Hindlimb muscle (tissue), 1 donor: ENCODE results near the gene CCDC88A. TPM values are rescaled to one million over a fixed set of nuclear protein-coding genes. Genes with fewer than 3 reads are reported as not detected.
"Not testable (repeated sequence)": the region's sequence is repeated elsewhere in the genome, so short reads cannot be mapped to it uniquely, and the experiment has no call there.

Experiments used
- DNase-seq: peaks from one replicate; pipeline ENCODE4 v3.0.0-alpha.2; 2013
- polyA plus RNA-seq: library from polyadenylated mRNA; unstranded; fragments of 120-200 nt; gene quantifications from one replicate; pipeline ENCODE4 v1.2.1, GENCODE V29; 2013; ENCODE audit not compliant: insufficient read length

The CCDC88A gene
- polyA plus RNA-seq, 1 donor: 50.7 TPM

DNA sequence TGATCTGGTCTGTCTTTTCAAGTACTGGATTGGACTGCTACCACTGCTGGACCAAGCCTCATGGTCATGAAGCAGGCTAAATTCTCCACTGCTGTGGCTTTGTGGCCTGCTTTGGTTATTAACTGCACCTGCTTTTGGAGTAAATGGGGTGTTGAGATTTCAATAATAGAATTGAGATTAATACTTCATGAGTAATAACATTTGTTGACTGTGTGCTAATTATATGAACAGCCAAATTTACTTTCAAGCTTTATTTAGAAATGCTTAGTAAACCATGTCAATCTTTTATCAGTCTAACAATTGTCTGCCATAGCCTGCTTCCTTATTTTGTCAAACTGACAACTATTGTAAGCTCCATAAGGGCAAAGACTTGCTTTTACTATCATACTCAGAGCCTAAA, 123.3 kb downstream of the CCDC88A start:
- DNase-seq: no peak

GRCh38 chr2:55283083-55283482, 136.6 kb downstream of the CCDC88A start:
- no peak for DNase-seq

- peak; percentile 89 for DNase-seq
Measured at GRCh38 chr2:55282110-55282917, 137.3 kb downstream of the CCDC88A start.

- DNase-seq: not testable (repeated sequence)
Measured at GRCh38 chr2:55280851-55281546, 138.7 kb downstream of the CCDC88A start.

DNA sequence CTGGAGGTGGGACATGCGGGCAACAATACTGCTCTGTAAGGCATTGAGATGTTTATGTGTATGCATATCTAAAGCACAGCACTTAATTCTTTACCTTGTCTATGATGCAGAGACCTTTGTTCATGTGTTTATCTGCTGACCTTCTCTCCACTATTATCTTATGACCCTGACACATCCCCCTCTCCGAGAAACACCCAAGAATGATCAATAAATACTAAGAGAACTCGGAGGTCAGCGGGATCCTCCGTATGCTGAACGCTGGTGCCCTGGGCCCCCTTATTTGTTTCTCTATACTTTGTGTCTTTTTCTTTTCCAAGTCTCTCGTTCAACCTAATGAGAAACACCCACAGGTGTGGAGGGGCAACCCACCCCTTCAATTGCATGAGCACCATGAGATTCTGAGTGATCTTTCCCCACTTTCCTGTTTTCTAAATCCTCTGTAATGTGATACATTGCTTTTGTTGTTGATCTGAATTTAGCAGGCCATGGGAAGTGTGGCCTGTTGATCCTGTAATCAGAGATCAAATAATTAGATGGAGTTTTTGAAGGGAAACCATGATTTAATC, 139.7 kb downstream of the CCDC88A start:
- not testable (repeated sequence) for DNase-seq

GRCh38 chr2:55279214-55279835, 140.3 kb downstream of the CCDC88A start:
- DNase-seq: not testable (repeated sequence)

DNA sequence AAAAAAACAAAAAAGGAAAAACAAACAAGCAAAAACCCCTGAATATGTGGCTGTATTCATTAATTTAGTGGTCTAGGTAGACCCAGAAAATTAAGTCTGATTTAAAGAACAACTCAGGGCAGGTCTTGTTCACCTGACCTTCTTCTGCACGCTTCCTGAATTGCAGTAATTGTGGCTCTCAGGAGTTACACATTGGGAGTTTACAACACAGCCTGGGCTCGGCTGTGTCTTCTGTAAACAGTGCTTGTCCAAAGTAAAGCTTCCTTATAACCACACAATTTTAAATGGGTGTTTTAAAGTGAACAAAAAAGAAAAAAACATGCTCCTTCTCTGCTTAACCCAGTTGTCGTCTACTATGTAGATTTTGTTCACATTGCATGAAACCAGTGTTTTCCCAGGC, 142.3 kb downstream of the CCDC88A start:
- DNase-seq: no peak

- DNase-seq: not testable (repeated sequence)
Measured at GRCh38 chr2:55274346-55274745, 145.3 kb downstream of the CCDC88A start.

DNA sequence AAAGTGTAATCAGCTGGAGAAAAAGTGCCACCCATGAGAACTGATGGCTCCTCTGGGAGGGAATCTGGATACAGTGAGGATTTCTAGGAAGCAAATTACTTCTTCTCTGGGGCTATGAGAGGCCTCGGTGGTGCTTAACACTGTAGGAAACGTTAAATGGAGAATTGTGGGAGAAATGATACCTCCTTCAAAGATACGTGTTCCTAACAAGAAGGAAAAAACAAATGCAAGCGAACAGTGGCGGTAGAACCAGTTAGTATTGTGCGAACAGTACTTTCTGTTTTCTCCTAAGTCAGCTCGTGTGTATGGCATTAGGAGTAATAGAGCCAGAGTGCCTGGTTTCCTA, 150.0 kb downstream of the CCDC88A start:
- DNase-seq: no peak

- peak; percentile 94 for DNase-seq
Measured at GRCh38 chr2:55268907-55269644, 150.6 kb downstream of the CCDC88A start, which contains the start of gene MTIF2. Gene MTIF2, minus strand, starts transcription at chr2:55269231. Its CDS starts 5,373 bp downstream, at chr2:55263858.

- no peak for DNase-seq
Measured at GRCh38 chr2:55268288-55268906, 151.3 kb downstream of the CCDC88A start.

DNA sequence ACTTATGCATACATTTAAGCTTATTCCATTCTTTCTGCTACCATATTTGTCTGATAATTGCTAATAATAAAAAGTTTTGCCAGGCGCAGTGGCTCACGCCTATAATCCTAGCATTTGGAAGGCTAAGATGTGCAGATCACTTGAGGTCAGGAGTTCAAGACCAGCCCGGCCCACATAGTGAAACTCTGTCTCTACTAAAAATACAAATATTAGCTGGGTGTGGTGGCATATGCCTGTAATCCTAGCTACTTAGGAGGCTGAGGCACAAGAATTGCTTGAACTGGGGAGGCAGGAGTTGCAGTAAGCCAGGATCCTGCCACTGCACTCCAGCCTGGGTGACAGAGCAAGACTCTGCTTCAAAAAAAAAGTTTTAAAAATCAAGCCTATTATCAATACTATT, 160.1 kb downstream of the CCDC88A start:
- DNase-seq: not testable (repeated sequence)

DNA sequence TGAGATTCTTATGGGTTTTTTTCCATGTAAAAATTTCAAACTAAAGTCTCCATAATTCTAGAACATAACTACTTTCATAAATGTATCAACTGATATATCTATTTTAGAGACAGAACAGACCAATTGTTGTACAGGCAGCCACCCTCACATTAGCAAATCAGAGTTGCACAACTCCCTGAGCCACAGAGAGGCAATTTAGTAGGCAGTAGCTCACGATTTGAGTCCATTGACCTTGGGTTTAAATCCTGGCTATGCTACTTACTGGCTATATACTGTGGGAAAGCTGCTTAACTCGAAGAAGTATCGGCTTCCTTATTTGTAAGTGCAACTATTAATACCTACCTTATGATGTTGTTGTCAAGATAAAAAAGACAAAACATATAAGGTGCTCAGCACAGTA, 166.8 kb downstream of the CCDC88A start:
- no peak for DNase-seq

- no peak for DNase-seq
Measured at GRCh38 chr2:55247025-55247424, 172.6 kb downstream of the CCDC88A start.

DNA sequence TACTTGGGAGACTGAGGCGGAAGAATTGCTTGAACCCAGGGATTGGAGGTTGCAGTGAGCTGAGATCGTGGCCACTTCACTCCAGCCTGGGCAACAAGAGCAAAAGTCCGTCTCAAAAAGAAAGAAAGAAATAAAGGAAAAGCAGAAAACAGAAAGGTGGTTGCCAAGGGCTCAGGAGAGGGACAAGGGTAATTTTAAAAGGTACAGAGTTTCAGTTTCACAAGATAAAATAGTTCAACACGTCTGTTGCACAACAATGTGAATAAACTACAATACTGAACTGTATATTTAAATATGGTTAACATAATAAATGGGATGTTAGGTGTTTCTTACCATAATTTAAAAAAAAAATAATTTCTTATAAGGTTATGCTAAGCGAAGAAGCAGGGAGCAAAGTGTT, 174.2 kb downstream of the CCDC88A start:
- DNase-seq: no peak

DNA sequence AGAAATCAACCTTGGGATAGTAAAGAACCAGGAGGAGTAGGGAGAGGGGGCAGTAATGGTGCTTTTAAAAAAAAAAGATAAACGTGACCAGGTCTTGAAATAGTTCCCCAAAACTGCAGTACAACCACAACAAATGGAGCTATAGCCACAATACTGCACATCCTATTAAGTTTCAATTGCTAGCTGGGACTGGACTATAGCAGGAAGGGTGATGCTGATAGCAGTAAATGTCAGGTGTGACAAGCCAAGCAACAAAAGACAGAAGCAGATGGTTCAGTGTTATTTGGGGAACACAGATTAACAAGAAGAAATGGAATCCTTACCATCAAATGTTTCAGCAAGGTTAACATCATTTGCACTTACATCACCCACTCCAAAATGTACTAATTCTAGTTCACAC, 177.0 kb downstream of the CCDC88A start:
- no peak for DNase-seq

- not testable (repeated sequence) for DNase-seq
Measured at GRCh38 chr2:55241582-55241981, 178.1 kb downstream of the CCDC88A start.

- no peak for DNase-seq
Measured at GRCh38 chr2:55239656-55240222, 179.9 kb downstream of the CCDC88A start.
